Osteoblast (primary cell): Measurements from ENCODE around the gene KCNIP3. TPM values are rescaled to one million over a fixed set of nuclear protein-coding genes. Genes with fewer than 3 reads are reported as not detected.

Experiments
- DNase-seq: peaks from one replicate; pipeline ENCODE4 v3.0.0; 2011; ENCODE audit warnings: low spot score, mixed read lengths; ENCODE audit not compliant: insufficient read length; ENCODE audit errors: missing footprints
- H2AFZ ChIP-seq: 2 replicates; pipeline ENCODE4 v1.6.0; 2011; ENCODE audit warnings: mild to moderate bottlenecking, low read length
- H3K27ac ChIP-seq: 2 replicates; pipeline ENCODE4 v1.5.1; 2011; ENCODE audit warnings: mild to moderate bottlenecking, low read depth, low read length, moderate library complexity
- H3K27me3 ChIP-seq: 2 replicates; pipeline ENCODE4 v1.6.0; 2012; ENCODE audit warnings: mild to moderate bottlenecking, control low read depth, inconsistent platforms, low read length, moderate library complexity; ENCODE audit not compliant: insufficient read depth
- H3K36me3 ChIP-seq: 2 replicates; pipeline ENCODE4 v1.5.1; 2011; ENCODE audit warnings: mild to moderate bottlenecking, low read length, control low read depth, moderate library complexity; ENCODE audit not compliant: insufficient read depth
- H3K4me1 ChIP-seq: 2 replicates; pipeline ENCODE4 v1.5.1; 2011; ENCODE audit warnings: mild to moderate bottlenecking, low read length, control low read depth, moderate library complexity; ENCODE audit not compliant: insufficient read depth
- H3K4me2 ChIP-seq: 2 replicates; pipeline ENCODE4 v1.6.0; 2011; ENCODE audit warnings: mild to moderate bottlenecking, low read length; ENCODE audit not compliant: insufficient read depth
- H3K4me3 ChIP-seq: fragments of 200-600 bp; sonication (generic); 3 replicates; pipeline ENCODE4 v1.5.1; 2012; ENCODE audit warnings: mild to moderate bottlenecking, low read length, inconsistent platforms; ENCODE audit not compliant: insufficient read depth
- H3K79me2 ChIP-seq: 2 replicates; pipeline ENCODE4 v1.6.0; 2012; ENCODE audit warnings: mild to moderate bottlenecking, low read length, control low read depth, inconsistent platforms; ENCODE audit not compliant: insufficient read depth
- H3K9me3 ChIP-seq: 2 replicates; pipeline ENCODE4 v1.5.1; 2011; ENCODE audit warnings: low read depth, low read length, control low read depth
- H4K20me1 ChIP-seq: 2 replicates; pipeline ENCODE4 v1.6.0; 2012; ENCODE audit warnings: mild to moderate bottlenecking, low read length, control low read depth; ENCODE audit not compliant: insufficient read depth
- CTCF ChIP-seq: IDR thresholded peaks from 2 replicates; pipeline ENCODE4 v1.5.1; 2011; ENCODE audit warnings: mild to moderate bottlenecking, low read depth, low read length, moderate library complexity; ENCODE audit errors: extremely low read depth
- total RNA-seq: library from RNA; depleted of rRNA; stranded (reverse); fragments of >200 nt; gene quantifications from 2 replicates; pipeline ENCODE4 v1.2.3, GENCODE V29; 2012

The KCNIP3 gene
- total RNA-seq, 1 donor = under 0.01 TPM

GRCh38 chr2:95292623-95293260 lies 4.4 kb upstream of the KCNIP3 start:
- Histone ChIP-seq H3K4me2 (no peak overlapping the region), H3K36me3 (no peaks in the 10 kb centered on the region), H3K4me1 (no peaks in the 10 kb centered on the region), H4K20me1 (no peaks in the 10 kb centered on the region), H3K9me3 (peaks cover 4% of the 10 kb centered on the region), H3K79me2 (no peaks in the 10 kb centered on the region), H3K27me3 (peaks cover 9% of the 10 kb centered on the region), H3K27ac (no peak overlapping the region), H3K4me3 (no peak overlapping the region), H2AFZ (no peak overlapping the region)
- no peak for DNase-seq
- no peak for TF ChIP-seq CTCF

GRCh38 chr2:95294579-95295250 lies 2.4 kb upstream of the KCNIP3 start:
- no peaks in the 10 kb centered on the region for H3K4me1 ChIP-seq
- H2AFZ ChIP-seq = no peak overlapping the region

GRCh38 chr2:95295376-95295775 lies 1.8 kb upstream of the KCNIP3 start:
- no peak overlapping the region for H2AFZ ChIP-seq
- no peak overlapping the region for H3K27ac ChIP-seq
- no peak for DNase-seq
- no peaks in the 10 kb centered on the region for H4K20me1 ChIP-seq
- H3K9me3 ChIP-seq = peaks cover 4% of the 10 kb centered on the region
- no peaks in the 10 kb centered on the region for H3K36me3 ChIP-seq
- no peak for TF ChIP-seq CTCF
- H3K4me3 ChIP-seq = no peak overlapping the region
- H3K27me3 ChIP-seq = peaks cover 14% of the 10 kb centered on the region
- no peaks in the 10 kb centered on the region for H3K79me2 ChIP-seq
- no peak overlapping the region for H3K4me2 ChIP-seq
- no peaks in the 10 kb centered on the region for H3K4me1 ChIP-seq

More at GRCh38 chr2:95294579-95295250, 2.4 kb upstream of the KCNIP3 start:
- TF ChIP-seq CTCF = no peak
- H3K27ac ChIP-seq = no peak overlapping the region
- H3K27me3 ChIP-seq = peaks cover 14% of the 10 kb centered on the region
- H3K4me3 ChIP-seq = no peak overlapping the region
- no peaks in the 10 kb centered on the region for H3K79me2 ChIP-seq
- H3K4me2 ChIP-seq = no peak overlapping the region
- no peak for DNase-seq
- H3K9me3 ChIP-seq = peaks cover 4% of the 10 kb centered on the region
- H3K36me3 ChIP-seq = no peaks in the 10 kb centered on the region
- H4K20me1 ChIP-seq = no peaks in the 10 kb centered on the region

GRCh38 chr2:95296011-95296410 lies 1.1 kb upstream of the KCNIP3 start:
- Histone ChIP-seq H3K4me1 (no peaks in the 10 kb centered on the region), H3K79me2 (no peaks in the 10 kb centered on the region), H3K9me3 (peaks cover 4% of the 10 kb centered on the region), H2AFZ (no peak overlapping the region), H4K20me1 (no peaks in the 10 kb centered on the region), H3K4me3 (no peak overlapping the region), H3K27ac (no peak overlapping the region), H3K36me3 (no peaks in the 10 kb centered on the region), H3K27me3 (peaks cover 14% of the 10 kb centered on the region), H3K4me2 (no peak overlapping the region)
- no peak for DNase-seq
- TF ChIP-seq CTCF = no peak
